HG03565 (cell line): ENCODE data around the gene MPO.

Experiments used
- ATAC-seq: cut with Tn5 transposase; IDR thresholded peaks from one replicate; pipeline ENCODE4 v1.9.1; 2021; ENCODE audit warnings: mild to moderate bottlenecking, moderate library complexity; ENCODE audit not compliant: unreplicated experiment

MPO gene

GRCh38 chr17:58280480-58281217, at the start of gene MPO:
MPO (minus strand) TSS chr17:58280935; CDS start chr17:58280758, 177 bp downstream.
- ATAC-seq: no peak

- peak; percentile 21 for ATAC-seq
Measured at GRCh38 chr17:58329810-58330537, 49.2 kb upstream of the MPO start.

GRCh38 chr17:58329035-58329809, 48.5 kb upstream of the MPO start:
- ATAC-seq: peak; percentile 39

- no peak for ATAC-seq
Measured at GRCh38 chr17:58328195-58329034, 47.7 kb upstream of the MPO start, which contains the start of gene TSPOAP1. TSPOAP1 (minus strand) TSS chr17:58328795; CDS start chr17:58327920, 875 bp downstream.

GRCh38 chr17:58327363-58328194, 46.8 kb upstream of the MPO start:
- no peak for ATAC-seq

GRCh38 chr17:58326609-58327362, 46.1 kb upstream of the MPO start:
- ATAC-seq: no peak

- no peak for ATAC-seq
Measured at GRCh38 chr17:58325976-58326468, 45.3 kb upstream of the MPO start.

GRCh38 chr17:58325289-58325726, 44.6 kb upstream of the MPO start:
- ATAC-seq: no peak

- ATAC-seq: no peak
Measured at GRCh38 chr17:58324409-58325288, 43.9 kb upstream of the MPO start.

- ATAC-seq: no peak
Measured at GRCh38 chr17:58324056-58324408, 43.3 kb upstream of the MPO start.

- ATAC-seq: no peak
Measured at GRCh38 chr17:58323366-58324055, 42.8 kb upstream of the MPO start.

GRCh38 chr17:58322581-58323185, 41.9 kb upstream of the MPO start:
- no peak for ATAC-seq

GRCh38 chr17:58321571-58322525, 41.1 kb upstream of the MPO start:
- no peak for ATAC-seq

GRCh38 chr17:58320570-58321323, 40.0 kb upstream of the MPO start:
- no peak for ATAC-seq

GRCh38 chr17:58320163-58320558, 39.4 kb upstream of the MPO start:
- no peak for ATAC-seq
